LNCaP clone FGC (cell line): Measurements from ENCODE around the gene UNC93A.
"Not testable (repeated sequence)": the region's sequence is repeated elsewhere in the genome, so short reads cannot be mapped to it uniquely, and the experiment has no call there.

ENCODE experiments used
- DNase-seq: peaks from one replicate; pipeline ENCODE4 v3.0.0-alpha.2; 2011; ENCODE audit warnings: low read depth
- H3K4me3 ChIP-seq: 2 replicates; pipeline ENCODE4 v1.5.1; 2011; ENCODE audit warnings: mild to moderate bottlenecking, low read depth, low read length, control low read depth
- CTCF ChIP-seq: IDR thresholded peaks from 2 replicates; pipeline ENCODE4 v1.5.1; 2012; ENCODE audit warnings: mild to moderate bottlenecking; ENCODE audit not compliant: control insufficient read depth, insufficient read depth; ENCODE audit errors: extremely low read depth

The UNC93A gene

GRCh38 chr6:167247814-167248595 is 43.1 kb upstream of the UNC93A start:
- DNase-seq = no peak
- no peak overlapping the region for H3K4me3 ChIP-seq

GRCh38 chr6:167248878-167249455 is 42.1 kb upstream of the UNC93A start:
- H3K4me3 ChIP-seq, DNase-seq: not testable (repeated sequence)

More at GRCh38 chr6:167247814-167248595, 43.1 kb upstream of the UNC93A start:
- TF ChIP-seq CTCF = no peak

- no peak for DNase-seq
- no peak for TF ChIP-seq CTCF
- no peak overlapping the region for H3K4me3 ChIP-seq
Measured at GRCh38 chr6:167252271-167252670, 38.8 kb upstream of the UNC93A start.

GRCh38 chr6:167255918-167256553 is 35.1 kb upstream of the UNC93A start:
- H3K4me3 ChIP-seq = no peak overlapping the region
- no peak for DNase-seq
- TF ChIP-seq CTCF = no peak

- DNase-seq = no peak
- no peak overlapping the region for H3K4me3 ChIP-seq
- no peak for TF ChIP-seq CTCF
Measured at GRCh38 chr6:167258646-167259045, 32.5 kb upstream of the UNC93A start.

- H3K4me3 ChIP-seq, DNase-seq: not testable (repeated sequence)
Measured at GRCh38 chr6:167266057-167266829, 24.9 kb upstream of the UNC93A start.

GRCh38 chr6:167266830-167267555 is 24.1 kb upstream of the UNC93A start:
- no peak overlapping the region for H3K4me3 ChIP-seq
- DNase-seq = no peak
- TF ChIP-seq CTCF = no peak

- not testable (repeated sequence) for H3K4me3 ChIP-seq, DNase-seq
Measured at GRCh38 chr6:167267556-167267898, 23.6 kb upstream of the UNC93A start.
